Measurements from ENCODE around the gene EPOP. TPM values are rescaled to one million over a fixed set of nuclear protein-coding genes. Genes with fewer than 3 reads are reported as not detected.

EPOP gene
- total and polyA plus RNA-seq, 2 of the 13 experiments (the other 11 are each of a cell fraction or from before 2014, with no cell fraction given), result 14.7 to 37.8 TPM

- TF ChIP-seq, protein P1, sequence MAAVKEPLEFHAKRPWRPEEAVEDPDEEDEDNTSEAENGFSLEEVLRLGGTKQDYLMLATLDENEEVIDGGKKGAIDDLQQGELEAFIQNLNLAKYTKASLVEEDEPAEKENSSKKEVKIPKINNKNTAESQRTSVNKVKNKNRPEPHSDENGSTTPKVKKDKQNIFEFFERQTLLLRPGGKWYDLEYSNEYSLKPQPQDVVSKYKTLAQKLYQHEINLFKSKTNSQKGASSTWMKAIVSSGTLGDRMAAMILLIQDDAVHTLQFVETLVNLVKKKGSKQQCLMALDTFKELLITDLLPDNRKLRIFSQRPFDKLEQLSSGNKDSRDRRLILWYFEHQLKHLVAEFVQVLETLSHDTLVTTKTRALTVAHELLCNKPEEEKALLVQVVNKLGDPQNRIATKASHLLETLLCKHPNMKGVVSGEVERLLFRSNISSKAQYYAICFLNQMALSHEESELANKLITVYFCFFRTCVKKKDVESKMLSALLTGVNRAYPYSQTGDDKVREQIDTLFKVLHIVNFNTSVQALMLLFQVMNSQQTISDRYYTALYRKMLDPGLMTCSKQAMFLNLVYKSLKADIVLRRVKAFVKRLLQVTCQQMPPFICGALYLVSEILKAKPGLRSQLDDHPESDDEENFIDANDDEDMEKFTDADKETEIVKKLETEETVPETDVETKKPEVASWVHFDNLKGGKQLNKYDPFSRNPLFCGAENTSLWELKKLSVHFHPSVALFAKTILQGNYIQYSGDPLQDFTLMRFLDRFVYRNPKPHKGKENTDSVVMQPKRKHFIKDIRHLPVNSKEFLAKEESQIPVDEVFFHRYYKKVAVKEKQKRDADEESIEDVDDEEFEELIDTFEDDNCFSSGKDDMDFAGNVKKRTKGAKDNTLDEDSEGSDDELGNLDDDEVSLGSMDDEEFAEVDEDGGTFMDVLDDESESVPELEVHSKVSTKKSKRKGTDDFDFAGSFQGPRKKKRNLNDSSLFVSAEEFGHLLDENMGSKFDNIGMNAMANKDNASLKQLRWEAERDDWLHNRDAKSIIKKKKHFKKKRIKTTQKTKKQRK (IDR thresholded peaks at IDR 0.05; ENCODE audit: low read length), result no peak
- peak; percentile 48; the same call in 1 of the 2 replicates for TF ChIP-seq MTA1 (CRISPR knock-in tag; IDR thresholded peaks at IDR 0.05; ENCODE audit: borderline replicate concordance)
- no peak for TF ChIP-seq ZNF460 (CRISPR knock-in tag; IDR thresholded peaks at IDR 0.05; ENCODE audit: borderline replicate concordance)
- TF ChIP-seq MLX (CRISPR knock-in tag; IDR thresholded peaks at IDR 0.05), result peak; percentile 92
- no peak for TF ChIP-seq ATF5 (CRISPR knock-in tag; IDR thresholded peaks at IDR 0.05; ENCODE audit: low read depth)
- peak; percentile 96 for TF ChIP-seq PRMT3 (CRISPR knock-in tag; IDR thresholded peaks at IDR 0.05; ENCODE audit: borderline replicate concordance, low read depth)
- no peak for TF ChIP-seq ZBTB10 (CRISPR knock-in tag; IDR thresholded peaks at IDR 0.05; ENCODE audit: borderline replicate concordance)
- 0 out of 2 replicates have a peak, but pooled peaks have one; percentile 49 for TF ChIP-seq ZNF275 (CRISPR knock-in tag; IDR thresholded peaks at IDR 0.05; ENCODE audit: borderline replicate concordance)
- TF ChIP-seq ZNF20 (CRISPR knock-in tag; IDR thresholded peaks at IDR 0.05), result no peak
- TF ChIP-seq FLYWCH1 (CRISPR knock-in tag; IDR thresholded peaks at IDR 0.05), result no peak
- TF ChIP-seq KLF12 (CRISPR knock-in tag; IDR thresholded peaks at IDR 0.05; ENCODE audit: borderline replicate concordance), result peak; percentile 84
- no peak for TF ChIP-seq ZNF496 (CRISPR knock-in tag; IDR thresholded peaks at IDR 0.05; ENCODE audit: insufficient replicate concordance)
- TF ChIP-seq ZNF121 (CRISPR knock-in tag; IDR thresholded peaks at IDR 0.05), result no peak
- TF ChIP-seq YEATS4 (CRISPR knock-in tag; IDR thresholded peaks at IDR 0.05; ENCODE audit: borderline replicate concordance), result peak; percentile 97
- TF ChIP-seq MAF1 (CRISPR knock-in tag; IDR thresholded peaks at IDR 0.05; ENCODE audit: borderline replicate concordance), result no peak; the same call in 1 of the 2 replicates
- peak; percentile 77; the same call in 1 of the 2 replicates for TF ChIP-seq TARDBP (CRISPR knock-in tag; IDR thresholded peaks at IDR 0.05)
- peak; percentile 95 for TF ChIP-seq DRAP1 (CRISPR knock-in tag; IDR thresholded peaks at IDR 0.05)
- TF ChIP-seq ZNF343 (CRISPR knock-in tag; IDR thresholded peaks at IDR 0.05), result 0 out of 2 replicates have a peak, but pooled peaks have one; percentile 45
Measured at GRCh38 chr17:38674749-38675615, at the start of gene EPOP (continued).
